Measurements from ENCODE around the gene AIMP1. TPM values are rescaled to one million over a fixed set of nuclear protein-coding genes. Genes with fewer than 3 reads are reported as not detected.

Gene AIMP1
- total RNA-seq, 3 donors from 2014 or later, result 25.3 to 34.4 (median 28.2) TPM

GRCh38 chr4:106312997-106313522 lies 3.3 kb upstream of the AIMP1 start:
- Histone ChIP-seq H3K36me3 (no peaks in the 10 kb centered on the region), H3K27ac (no peak overlapping the region), H3K9me3 (no peaks in the 10 kb centered on the region), H3K4me1 (peaks cover 0 to 17% of the 10 kb centered on the region in 2 donors), H3K4me3 (no peak overlapping the region), H3K27me3 (no peaks in the 10 kb centered on the region)
- TF ChIP-seq, protein P1, sequence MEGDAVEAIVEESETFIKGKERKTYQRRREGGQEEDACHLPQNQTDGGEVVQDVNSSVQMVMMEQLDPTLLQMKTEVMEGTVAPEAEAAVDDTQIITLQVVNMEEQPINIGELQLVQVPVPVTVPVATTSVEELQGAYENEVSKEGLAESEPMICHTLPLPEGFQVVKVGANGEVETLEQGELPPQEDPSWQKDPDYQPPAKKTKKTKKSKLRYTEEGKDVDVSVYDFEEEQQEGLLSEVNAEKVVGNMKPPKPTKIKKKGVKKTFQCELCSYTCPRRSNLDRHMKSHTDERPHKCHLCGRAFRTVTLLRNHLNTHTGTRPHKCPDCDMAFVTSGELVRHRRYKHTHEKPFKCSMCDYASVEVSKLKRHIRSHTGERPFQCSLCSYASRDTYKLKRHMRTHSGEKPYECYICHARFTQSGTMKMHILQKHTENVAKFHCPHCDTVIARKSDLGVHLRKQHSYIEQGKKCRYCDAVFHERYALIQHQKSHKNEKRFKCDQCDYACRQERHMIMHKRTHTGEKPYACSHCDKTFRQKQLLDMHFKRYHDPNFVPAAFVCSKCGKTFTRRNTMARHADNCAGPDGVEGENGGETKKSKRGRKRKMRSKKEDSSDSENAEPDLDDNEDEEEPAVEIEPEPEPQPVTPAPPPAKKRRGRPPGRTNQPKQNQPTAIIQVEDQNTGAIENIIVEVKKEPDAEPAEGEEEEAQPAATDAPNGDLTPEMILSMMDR (IDR thresholded peaks at IDR 0.05), result no peak
- TF ChIP-seq POLR2AphosphoS5 (IDR thresholded peaks at IDR 0.05) (no peak), POLR2A (IDR thresholded peaks at IDR 0.05) (no peak)
- DNase-seq (ENCODE audit: low spot score in 2 of 2), result no peak
- intact Hi-C loops (cut with DNase I; ENCODE audit: low total_unique reads), result no loop called here

- Histone ChIP-seq H3K9me3 (no peaks in the 10 kb centered on the region), H3K36me3 (no peaks in the 10 kb centered on the region), H3K27me3 (no peaks in the 10 kb centered on the region), H3K27ac (peak overlapping the region in 1 of 2 donors; percentile 95), H3K4me3 (peak overlapping the region; percentile 72 to 97 (median 96)), H3K4me1 (peaks cover 0 to 23% of the 10 kb centered on the region in 2 donors)
- no peak for DNase-seq (ENCODE audit: low spot score in 2 of 2)
- intact Hi-C loops (cut with DNase I; ENCODE audit: low total_unique reads), result no loop called here
- TF ChIP-seq, protein P1 (IDR thresholded peaks at IDR 0.05), result no peak
- no peak for TF ChIP-seq POLR2A (IDR thresholded peaks at IDR 0.05)
Measured at GRCh38 chr4:106314960-106315359, 1.4 kb upstream of the AIMP1 start.

- Histone ChIP-seq H3K4me1 (peaks cover 0 to 23% of the 10 kb centered on the region in 2 donors), H3K36me3 (no peaks in the 10 kb centered on the region), H3K27me3 (no peaks in the 10 kb centered on the region), H3K27ac (peak overlapping the region; percentile 95 to 97), H3K4me3 (peak overlapping the region; percentile 72 to 97 (median 96)), H3K9me3 (no peaks in the 10 kb centered on the region)
- peak in 1 of 2 donors; percentile 19 for DNase-seq (ENCODE audit: low spot score in 2 of 2)
- TF ChIP-seq POLR2A (IDR thresholded peaks at IDR 0.05), result no peak
- no peak for TF ChIP-seq POLR2AphosphoS5 (IDR thresholded peaks at IDR 0.05)
- TF ChIP-seq, protein P1 (IDR thresholded peaks at IDR 0.05), result no peak
- intact Hi-C loops (cut with DNase I; ENCODE audit: low total_unique reads), result no loop called here
Measured at GRCh38 chr4:106315476-106315967, 828 bp upstream of the AIMP1 start.

- H3K27ac ChIP-seq, result peak overlapping the region; percentile 95 to 97
- peaks cover 0 to 23% of the 10 kb centered on the region in 2 donors for H3K4me1 ChIP-seq
- no peak for DNase-seq (ENCODE audit: low spot score in 2 of 2)
- TF ChIP-seq, protein P1 (IDR thresholded peaks at IDR 0.05), result no peak
- no peak for TF ChIP-seq POLR2A (IDR thresholded peaks at IDR 0.05)
- TF ChIP-seq POLR2AphosphoS5 (IDR thresholded peaks at IDR 0.05), result no peak
- peak overlapping the region; percentile 72 to 97 (median 96) for H3K4me3 ChIP-seq
- H3K9me3 ChIP-seq, result no peaks in the 10 kb centered on the region
- H3K36me3 ChIP-seq, result no peaks in the 10 kb centered on the region
- no peaks in the 10 kb centered on the region for H3K27me3 ChIP-seq
- intact Hi-C loops (cut with DNase I; ENCODE audit: low total_unique reads), result no loop called here
Measured at GRCh38 chr4:106316773-106317409, 541 bp downstream of the AIMP1 start.

DNA sequence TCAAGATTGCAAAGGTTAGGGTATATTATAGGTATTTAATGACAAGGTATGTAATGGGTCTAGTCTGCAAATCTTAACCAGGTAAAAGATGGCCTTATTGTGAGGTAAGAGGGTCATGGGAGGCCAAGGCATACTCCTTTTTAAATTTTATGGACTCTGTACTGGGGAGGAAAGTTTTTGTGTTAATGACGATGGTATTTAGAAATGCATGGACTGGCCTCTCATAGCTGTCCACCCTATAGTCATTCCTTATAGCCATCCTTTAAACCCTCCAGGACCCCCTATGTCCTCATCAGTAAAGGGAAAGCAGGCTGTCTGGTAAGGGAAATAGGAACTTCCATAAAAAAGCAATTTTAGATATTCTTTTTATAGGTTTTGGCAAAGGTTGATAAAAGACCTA lies 1.5 kb downstream of the AIMP1 start:
- H3K4me1 ChIP-seq, result peaks cover 0 to 23% of the 10 kb centered on the region in 2 donors
- no peak for DNase-seq (ENCODE audit: low spot score in 2 of 2)
- no peaks in the 10 kb centered on the region for H3K27me3 ChIP-seq
- no peak for TF ChIP-seq POLR2AphosphoS5 (IDR thresholded peaks at IDR 0.05)
- TF ChIP-seq, protein P1 (IDR thresholded peaks at IDR 0.05), result no peak
- no peak for TF ChIP-seq POLR2A (IDR thresholded peaks at IDR 0.05)
- no peaks in the 10 kb centered on the region for H3K36me3 ChIP-seq
- H3K9me3 ChIP-seq, result no peaks in the 10 kb centered on the region
- intact Hi-C loops (cut with DNase I; ENCODE audit: low total_unique reads), result no loop called here
- no peak overlapping the region for H3K27ac ChIP-seq
- H3K4me3 ChIP-seq, result peak overlapping the region in 2 of 3 donors; percentile 72 to 97
